GM13976 (cell line): Measurements from ENCODE around the gene NCR3LG1.
"Not testable (repeated sequence)": the region's sequence is repeated elsewhere in the genome, so short reads cannot be mapped to it uniquely, and the experiment has no call there.

Experiments used
- DNase-seq: peaks from one replicate; pipeline ENCODE4 v3.0.0; 2012; ENCODE audit warnings: low spot score
- CTCF ChIP-seq: IDR thresholded peaks from 2 replicates; pipeline ENCODE4 v1.5.1; 2012; ENCODE audit warnings: borderline replicate concordance, mild to moderate bottlenecking; ENCODE audit not compliant: insufficient read depth; ENCODE audit errors: extremely low read depth, missing control alignments, control extremely low read depth
- in situ Hi-C: fragments of 300-500 bp; cut with MboI; formaldehyde crosslinking; loops from one replicate; pipeline ENCODE4 v1.12.0; 2022; ENCODE audit warnings: low sequenced_read_pairs, mixed read lengths, inconsistent platforms; ENCODE audit not compliant: unreplicated experiment

Gene NCR3LG1

GRCh38 chr11:17416492-17416891 lies 64.9 kb downstream of the NCR3LG1 start:
- in situ Hi-C loops = no loop called here
- DNase-seq = no peak
- no peak for TF ChIP-seq CTCF

DNA sequence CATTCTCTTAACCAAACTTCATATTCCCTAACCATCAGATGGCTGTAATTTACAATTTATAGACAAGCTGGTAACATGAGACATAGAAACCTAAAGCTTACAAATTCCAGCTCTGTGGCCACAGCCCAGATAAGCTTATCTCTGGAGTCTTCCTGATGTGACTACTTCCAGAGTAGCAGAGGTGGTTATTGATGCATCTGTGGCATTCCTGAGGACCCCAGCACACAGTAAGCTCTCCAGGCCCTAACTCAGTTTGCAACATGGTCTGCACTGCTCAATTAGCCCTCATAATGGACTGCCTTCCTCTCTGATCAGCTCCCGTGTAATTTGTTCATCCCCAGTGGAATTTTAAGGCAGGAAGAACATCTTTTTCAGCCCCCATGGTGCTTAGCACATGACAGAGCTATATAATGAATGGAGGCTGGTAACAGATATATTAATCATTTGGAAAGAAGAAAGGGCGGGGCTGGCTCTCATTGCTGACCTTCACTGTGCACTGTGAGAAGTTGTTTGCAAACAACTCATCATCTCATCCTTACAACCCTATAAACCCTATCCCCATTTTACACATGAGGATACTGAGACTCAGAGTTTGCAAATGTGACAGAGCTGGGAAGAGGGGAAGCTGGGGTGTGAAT lies 67.0 kb downstream of the NCR3LG1 start:
- no peak for TF ChIP-seq CTCF
- in situ Hi-C loops = no loop called here
- DNase-seq = no peak

- no peak for DNase-seq
- TF ChIP-seq CTCF = no peak
- in situ Hi-C loops = no loop called here
Measured at GRCh38 chr11:17421781-17422180, 70.2 kb downstream of the NCR3LG1 start.

GRCh38 chr11:17423533-17424310 lies 72.1 kb downstream of the NCR3LG1 start:
- in situ Hi-C loops = no loop called here
- no peak for DNase-seq
- no peak for TF ChIP-seq CTCF

DNA sequence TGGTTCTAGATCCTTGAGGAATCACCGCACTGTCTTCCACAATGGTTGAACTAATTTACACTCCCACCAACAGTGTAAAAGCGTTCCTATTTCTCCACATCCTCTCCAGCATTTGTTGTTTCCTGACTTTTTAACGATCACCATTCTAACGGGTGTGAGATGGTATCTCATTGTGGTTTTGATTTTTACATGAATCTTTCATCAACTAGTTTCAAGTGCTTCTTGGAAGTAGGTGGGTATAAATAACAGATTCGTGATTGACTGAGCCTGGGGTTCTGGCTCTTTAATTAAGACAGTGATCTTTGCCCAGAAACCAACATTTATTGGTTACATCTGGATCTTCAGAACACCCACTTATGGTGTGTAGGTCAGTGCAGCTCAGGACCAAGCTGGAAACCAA lies 74.6 kb downstream of the NCR3LG1 start:
- in situ Hi-C loops, DNase-seq: not testable (repeated sequence)
